Renal cortical epithelial cell (primary cell): ENCODE measurements around the gene CPT1B. TPM values are rescaled to one million over a fixed set of nuclear protein-coding genes. Genes with fewer than 3 reads are reported as not detected.

Source experiments
- DNase-seq: peaks from one replicate; pipeline ENCODE4 v3.0.0-alpha.2; 2011; ENCODE audit warnings: low read depth
- total RNA-seq: library from RNA; depleted of rRNA; stranded (reverse); fragments of >200 nt; gene quantifications from 2 replicates; pipeline ENCODE4 v1.2.3, GENCODE V29; 2014

Gene CPT1B
- total RNA-seq, 1 donor from 2014 or later = 14.6 TPM

GRCh38 chr22:50546326-50547262 is 31.6 kb downstream of the CPT1B start:
- DNase-seq = no peak

GRCh38 chr22:50545522-50546325 is 32.5 kb downstream of the CPT1B start, which contains the start of gene KLHDC7B:
TSS of gene KLHDC7B (plus strand) at chr22:50545899. CDS start at chr22:50546244, 345 bp downstream.
- DNase-seq = no peak

- DNase-seq = no peak
These were observed 33.4 kb downstream of the CPT1B start for GRCh38 chr22:50544746-50545253.

GRCh38 chr22:50544078-50544745 is 34.0 kb downstream of the CPT1B start:
- DNase-seq = no peak

- no peak for DNase-seq
These were observed 35.8 kb downstream of the CPT1B start for GRCh38 chr22:50542416-50542927.

GRCh38 chr22:50541667-50542026 is 36.6 kb downstream of the CPT1B start:
- DNase-seq = peak; percentile 87

- no peak for DNase-seq
These were observed 37.8 kb downstream of the CPT1B start for GRCh38 chr22:50540381-50540780.

GRCh38 chr22:50537765-50538164 is 40.5 kb downstream of the CPT1B start:
- no peak for DNase-seq

- no peak for DNase-seq
These were observed 42.0 kb downstream of the CPT1B start for GRCh38 chr22:50536226-50536625.

GRCh38 chr22:50535113-50535512 is 43.1 kb downstream of the CPT1B start:
- DNase-seq = no peak

- peak; percentile 79 for DNase-seq
These were observed 44.1 kb downstream of the CPT1B start for GRCh38 chr22:50533856-50534711.

GRCh38 chr22:50532824-50533796 is 45.1 kb downstream of the CPT1B start:
- DNase-seq = no peak

- DNase-seq = peak; percentile 48
These were observed 46.1 kb downstream of the CPT1B start for GRCh38 chr22:50531962-50532674.

- DNase-seq = no peak
These were observed 46.7 kb downstream of the CPT1B start for GRCh38 chr22:50531546-50531961.

- peak; percentile 72 for DNase-seq
These were observed 47.2 kb downstream of the CPT1B start for GRCh38 chr22:50530877-50531545.

GRCh38 chr22:50530580-50530876 is 47.7 kb downstream of the CPT1B start:
- no peak for DNase-seq

- peak; percentile 58 for DNase-seq
These were observed 48.2 kb downstream of the CPT1B start, which contains the start of gene TYMP for GRCh38 chr22:50529897-50530579. TSS of gene TYMP (minus strand) at chr22:50530012. CDS start at chr22:50529709, 303 bp downstream.
